Osteocyte (in vitro differentiated cells): ENCODE results near the gene NEUROD1. TPM values are rescaled to one million over a fixed set of nuclear protein-coding genes. Genes with fewer than 3 reads are reported as not detected.

Experiments used
- DNase-seq: peaks from one replicate; pipeline ENCODE4 v3.0.0; 2021; ENCODE audit warnings: mixed read lengths; ENCODE audit not compliant: unreplicated experiment; ENCODE audit errors: extremely low spot score
- H3K27ac Mint-ChIP-seq: one replicate; pipeline ENCODE4 v1.8.0; 2021; ENCODE audit warnings: mild to moderate bottlenecking, mixed read lengths; ENCODE audit not compliant: unreplicated experiment
- H3K27me3 Mint-ChIP-seq: one replicate; pipeline ENCODE4 v1.8.0; 2021; ENCODE audit warnings: mixed read lengths; ENCODE audit not compliant: unreplicated experiment
- H3K36me3 Mint-ChIP-seq: one replicate; pipeline ENCODE4 v1.8.0; 2021; ENCODE audit warnings: mixed read lengths; ENCODE audit not compliant: unreplicated experiment
- H3K4me1 Mint-ChIP-seq: one replicate; pipeline ENCODE4 v1.8.0; 2021; ENCODE audit warnings: mixed read lengths; ENCODE audit not compliant: unreplicated experiment
- H3K4me3 Mint-ChIP-seq: one replicate; pipeline ENCODE4 v1.8.0; 2021; ENCODE audit warnings: mild to moderate bottlenecking, moderate library complexity, mixed read lengths; ENCODE audit not compliant: unreplicated experiment
- H3K9me3 Mint-ChIP-seq: one replicate; pipeline ENCODE4 v1.8.0; 2021; ENCODE audit warnings: mixed read lengths; ENCODE audit not compliant: unreplicated experiment
- CTCF ChIP-seq: fragments of 200-600 bp; sonication (generic); IDR thresholded peaks from 2 replicates; pipeline ENCODE4 v1.5.0; 2021; ENCODE audit warnings: antibody characterized with exemption, mild to moderate bottlenecking, moderate library complexity
- total RNA-seq: library from RNA; stranded (reverse); gene quantifications from 2 replicates; pipeline ENCODE4 v1.2.1, GENCODE V29; 2021

The NEUROD1 gene
- total RNA-seq, 1 donor from 2014 or later: not detected

- TF ChIP-seq CTCF: no peak
- Mint-ChIP-seq H3K36me3 (no peaks in the 10 kb centered on the region), H3K4me1 (no peaks in the 10 kb centered on the region), H3K27ac (no peak overlapping the region), H3K4me3 (no peak overlapping the region), H3K9me3 (no peaks in the 10 kb centered on the region), H3K27me3 (peaks cover 69% of the 10 kb centered on the region)
- no peak for DNase-seq
These were observed 7.9 kb downstream of the NEUROD1 start for GRCh38 chr2:181672255-181673008.

GRCh38 chr2:181670632-181671031 lies 9.7 kb downstream of the NEUROD1 start:
- no peak overlapping the region for H3K27ac Mint-ChIP-seq
- no peaks in the 10 kb centered on the region for H3K36me3 Mint-ChIP-seq
- H3K9me3 Mint-ChIP-seq: peaks cover 14% of the 10 kb centered on the region
- TF ChIP-seq CTCF: no peak
- no peaks in the 10 kb centered on the region for H3K4me1 Mint-ChIP-seq
- no peak overlapping the region for H3K4me3 Mint-ChIP-seq
- DNase-seq: no peak
- peaks cover 69% of the 10 kb centered on the region for H3K27me3 Mint-ChIP-seq

GRCh38 chr2:181667234-181667633 lies 13.1 kb downstream of the NEUROD1 start:
- Mint-ChIP-seq H3K36me3 (no peaks in the 10 kb centered on the region), H3K4me3 (no peak overlapping the region), H3K27ac (no peak overlapping the region), H3K4me1 (no peaks in the 10 kb centered on the region), H3K9me3 (peaks cover 17% of the 10 kb centered on the region), H3K27me3 (peaks cover 47% of the 10 kb centered on the region)
- no peak for TF ChIP-seq CTCF
- no peak for DNase-seq

- peaks cover 4% of the 10 kb centered on the region for H3K4me1 Mint-ChIP-seq
- no peaks in the 10 kb centered on the region for H3K36me3 Mint-ChIP-seq
- H3K27ac Mint-ChIP-seq: no peak overlapping the region
- no peak for DNase-seq
- peaks cover 17% of the 10 kb centered on the region for H3K9me3 Mint-ChIP-seq
- H3K27me3 Mint-ChIP-seq: peaks cover 53% of the 10 kb centered on the region
- TF ChIP-seq CTCF: no peak
- no peak overlapping the region for H3K4me3 Mint-ChIP-seq
These were observed 18.0 kb downstream of the NEUROD1 start for GRCh38 chr2:181662287-181662686.

- Mint-ChIP-seq H3K36me3 (no peaks in the 10 kb centered on the region), H3K27ac (no peak overlapping the region), H3K4me1 (peaks cover 13% of the 10 kb centered on the region), H3K4me3 (no peak overlapping the region), H3K9me3 (no peaks in the 10 kb centered on the region), H3K27me3 (peaks cover 58% of the 10 kb centered on the region)
- DNase-seq: no peak
- no peak for TF ChIP-seq CTCF
These were observed 20.1 kb downstream of the NEUROD1 start for GRCh38 chr2:181660181-181660580.
